GM18868 (cell line): Measurements from ENCODE around the gene MKNK2.
A peak's percentile ranks its signal among the peaks of the same experiment; 100 is the strongest.
"Not testable (repeated sequence)": the region's sequence is repeated elsewhere in the genome, so short reads cannot be mapped to it uniquely, and the experiment has no call there.

Experiments used
- ATAC-seq: cut with Tn5 transposase; IDR thresholded peaks from one replicate; pipeline ENCODE4 v1.9.1; 2021; ENCODE audit warnings: mild to moderate bottlenecking, moderate library complexity; ENCODE audit not compliant: unreplicated experiment

MKNK2 gene

DNA sequence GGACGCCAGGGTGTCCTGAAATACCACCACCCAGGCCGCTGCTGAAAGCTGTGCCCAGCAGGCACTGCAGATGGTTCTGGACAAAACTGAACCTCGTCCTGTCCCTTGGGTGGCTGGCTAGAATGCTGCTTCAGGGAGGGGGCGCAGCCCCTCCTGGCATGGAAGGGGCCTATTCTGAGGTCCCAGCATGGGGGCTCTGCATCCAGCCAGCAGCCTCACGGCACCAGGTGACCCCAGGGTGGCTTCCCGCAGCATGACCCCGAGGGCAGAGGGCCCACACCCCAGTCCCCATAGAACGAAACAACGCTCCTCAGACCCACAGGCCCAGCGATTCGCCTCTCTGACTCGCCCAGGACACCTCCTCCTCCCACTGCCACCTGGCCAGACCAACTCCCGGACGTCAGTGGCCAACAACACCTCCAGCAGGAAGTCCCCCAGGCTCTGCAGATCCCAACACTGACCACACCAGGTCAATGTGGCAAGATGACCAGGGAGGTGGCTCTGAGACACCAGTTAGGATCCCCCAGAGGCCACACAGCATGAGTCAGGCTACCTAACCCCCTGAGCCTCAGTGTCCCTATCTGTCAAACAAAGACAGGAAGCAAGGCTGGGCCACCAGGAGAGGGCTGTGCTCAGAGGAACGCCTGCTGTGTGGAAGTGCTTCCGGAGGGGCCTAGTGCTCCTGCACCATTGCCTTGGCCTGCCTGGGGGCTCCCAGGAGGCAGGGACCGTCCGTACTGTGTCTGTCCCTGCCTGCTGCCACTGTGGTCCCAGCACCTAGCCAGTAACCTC lies 6.1 kb downstream of the MKNK2 start:
- ATAC-seq = no peak

DNA sequence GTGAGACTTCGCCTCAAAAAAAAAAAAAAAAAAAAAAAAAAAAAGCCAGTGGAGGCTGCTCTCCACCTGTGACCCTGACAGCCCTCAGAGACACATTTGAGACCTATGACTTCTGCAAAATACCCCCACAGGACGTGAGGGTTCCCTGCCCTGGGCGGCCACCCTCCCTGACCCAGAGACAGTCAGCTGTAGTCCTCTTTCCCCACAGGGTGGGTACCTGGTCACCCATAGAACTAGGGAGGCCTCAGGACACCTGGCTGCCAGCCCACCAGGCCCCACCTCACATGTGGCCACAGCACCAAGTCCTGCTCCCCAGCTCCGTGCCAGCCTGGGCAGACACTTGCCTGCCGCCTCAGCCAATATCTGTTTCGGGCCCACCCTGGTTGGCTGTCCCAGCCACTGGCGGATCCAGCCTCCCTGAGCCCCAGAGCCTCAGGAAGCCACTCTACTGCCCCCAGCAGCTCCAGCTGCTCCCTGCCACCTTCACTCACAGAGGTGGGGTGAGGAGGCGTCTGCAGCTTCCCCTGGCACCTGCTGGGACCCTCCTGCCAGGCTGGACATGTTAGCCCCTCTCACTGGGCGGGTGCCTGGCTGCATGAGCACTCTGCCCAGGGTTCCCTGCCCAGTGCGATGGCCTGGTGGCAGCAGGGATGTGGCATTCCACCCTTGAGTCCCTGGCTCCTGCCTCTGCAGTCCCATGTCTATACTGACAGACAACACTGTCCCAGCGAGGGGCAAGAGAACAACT lies 6.9 kb downstream of the MKNK2 start:
- no peak for ATAC-seq

DNA sequence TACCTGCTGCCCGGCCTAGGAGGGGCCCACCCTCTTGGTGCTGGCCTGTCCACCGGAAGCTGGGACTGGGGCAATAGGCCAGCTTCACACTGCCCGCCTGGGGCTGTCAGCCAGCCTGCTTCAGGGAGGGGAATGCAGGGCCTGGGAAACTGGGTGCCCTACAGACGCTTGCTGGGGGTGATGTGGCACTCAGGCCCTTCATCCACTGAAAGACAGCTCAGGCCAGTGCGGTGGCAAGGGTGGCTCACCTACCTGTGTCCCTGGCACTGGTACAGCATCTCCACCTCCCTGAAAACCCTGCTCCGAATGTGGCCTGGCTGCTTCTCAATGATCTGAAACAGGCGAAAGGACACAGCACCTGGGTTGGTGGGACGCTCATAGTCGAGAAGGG lies 7.8 kb downstream of the MKNK2 start:
- ATAC-seq = no peak

DNA sequence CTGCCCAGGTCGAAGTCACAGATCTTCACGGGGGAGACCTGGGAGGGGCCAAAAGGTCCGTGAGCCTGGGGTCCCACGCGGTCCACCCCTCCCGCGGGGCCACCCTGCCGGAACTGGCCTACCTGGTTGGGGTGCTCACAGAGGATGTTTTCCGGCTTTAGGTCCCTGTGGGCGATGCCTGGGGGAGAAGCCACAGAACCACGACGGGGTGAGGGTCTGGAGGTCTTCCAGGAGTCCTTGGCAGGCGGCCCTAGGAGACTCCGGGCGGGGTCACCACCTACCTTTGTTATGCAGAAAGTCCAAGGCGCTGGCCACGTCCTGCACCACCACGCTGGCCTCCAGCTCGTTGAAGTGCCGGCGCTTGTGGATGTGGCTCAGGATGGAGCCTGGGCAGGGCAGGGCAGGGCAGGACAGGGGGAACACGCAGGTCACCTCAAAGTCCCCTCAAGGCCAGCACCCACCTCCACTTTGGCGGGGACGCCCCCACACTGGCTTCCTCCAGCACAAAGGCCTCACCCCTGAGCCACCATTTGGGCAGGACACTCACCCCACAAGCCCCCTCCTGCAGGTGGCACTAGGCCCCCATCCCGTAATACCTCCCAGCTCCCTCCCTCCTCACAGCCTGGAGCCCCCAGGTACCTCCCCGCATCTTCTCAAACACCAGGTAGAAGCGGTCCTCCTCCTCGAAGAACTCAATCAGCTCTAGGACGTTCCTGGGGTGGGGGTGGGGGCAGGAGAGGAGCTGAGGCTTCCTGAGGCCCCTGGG lies 8.4 kb downstream of the MKNK2 start:
- no peak for ATAC-seq

DNA sequence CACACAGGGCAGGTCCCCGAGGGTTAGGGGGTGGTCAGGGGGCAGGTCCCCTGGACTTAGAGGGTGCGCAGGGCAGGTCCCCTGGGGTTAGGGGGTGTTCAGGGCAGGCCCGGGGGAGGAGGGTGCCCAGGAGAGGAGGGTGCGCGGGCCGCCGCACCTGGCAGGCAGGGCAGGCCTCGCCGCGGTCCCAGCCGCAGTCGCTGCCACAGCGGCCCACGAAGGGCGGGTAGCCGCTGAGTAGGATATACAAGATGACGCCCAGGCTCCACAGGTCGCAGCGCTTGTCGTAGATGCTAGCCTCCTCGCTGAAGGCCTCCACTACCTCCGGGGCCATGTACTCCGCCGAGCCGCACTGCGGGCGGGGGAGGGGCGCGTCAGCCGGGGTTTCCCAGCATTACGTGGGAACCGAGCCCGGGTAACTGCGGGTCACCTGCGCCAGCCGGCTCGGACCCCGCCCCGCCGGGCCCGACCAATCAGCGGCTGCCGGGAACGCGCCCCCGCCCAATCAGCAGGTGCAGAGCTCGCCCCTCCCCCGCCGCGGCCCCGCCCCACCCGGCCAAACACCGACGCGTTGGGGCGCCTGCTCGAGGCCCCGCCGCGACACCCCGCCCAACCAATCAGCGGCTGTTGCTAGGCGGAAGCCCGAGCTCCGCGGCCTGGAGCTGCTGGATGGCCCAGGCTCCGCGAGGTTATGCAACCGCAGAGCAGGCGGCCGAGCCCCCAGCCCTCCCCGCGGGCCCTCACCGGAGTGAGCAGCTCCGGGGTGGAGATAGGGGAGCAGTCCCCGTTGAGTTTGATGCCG lies 9.2 kb downstream of the MKNK2 start:
- ATAC-seq = peak; percentile 69

DNA sequence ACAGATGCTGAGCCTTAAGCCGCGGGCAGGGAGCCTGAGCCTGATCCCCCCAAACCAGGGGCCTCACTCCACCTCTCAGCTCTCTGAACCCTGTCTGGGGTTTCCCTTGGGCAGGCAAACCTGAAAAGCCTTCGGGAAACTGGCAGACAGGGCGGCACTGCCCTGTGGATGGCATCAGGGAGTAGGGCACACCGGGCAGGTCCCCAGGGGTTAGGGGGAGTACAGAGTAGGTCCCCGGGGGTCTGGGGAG lies 9.7 kb downstream of the MKNK2 start:
- ATAC-seq = no peak

DNA sequence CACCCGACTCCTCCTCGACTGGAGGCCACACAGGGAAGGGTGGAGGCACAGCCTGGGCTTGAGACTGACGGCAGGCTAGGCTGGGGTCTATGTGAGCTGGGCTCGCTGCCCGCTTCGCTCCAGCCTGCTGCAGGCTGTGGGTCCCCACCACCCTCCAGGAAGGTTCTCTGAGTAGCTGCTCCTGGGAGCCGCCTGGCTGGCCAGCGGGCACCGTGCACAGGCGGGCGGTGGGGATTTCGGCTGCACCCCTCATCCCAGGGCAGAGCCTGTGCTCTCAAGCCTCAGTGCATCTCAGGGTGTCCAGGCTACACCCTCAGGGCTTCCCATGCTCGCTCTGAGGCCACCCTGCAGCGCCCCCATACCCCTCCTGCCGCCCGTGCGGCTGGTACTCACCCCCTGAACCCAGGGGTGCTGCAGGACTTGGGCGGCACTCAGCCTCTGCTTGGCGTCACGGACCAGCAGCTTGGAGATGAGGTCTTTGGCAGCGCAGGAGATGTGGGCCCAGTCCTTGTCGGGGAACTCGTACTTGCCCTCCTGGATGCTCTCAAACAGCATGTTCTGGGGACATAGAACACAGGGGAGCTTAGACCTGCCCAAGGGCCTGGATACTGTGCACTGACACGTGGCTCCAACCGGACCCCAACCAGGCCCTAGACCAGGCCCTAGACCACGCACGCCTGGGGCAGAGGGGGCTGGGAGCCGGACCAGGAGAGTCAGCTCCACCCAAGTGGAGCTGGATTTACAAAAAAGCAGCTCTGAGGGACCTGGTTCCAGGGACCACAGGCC lies 10.2 kb downstream of the MKNK2 start:
- no peak for ATAC-seq

DNA sequence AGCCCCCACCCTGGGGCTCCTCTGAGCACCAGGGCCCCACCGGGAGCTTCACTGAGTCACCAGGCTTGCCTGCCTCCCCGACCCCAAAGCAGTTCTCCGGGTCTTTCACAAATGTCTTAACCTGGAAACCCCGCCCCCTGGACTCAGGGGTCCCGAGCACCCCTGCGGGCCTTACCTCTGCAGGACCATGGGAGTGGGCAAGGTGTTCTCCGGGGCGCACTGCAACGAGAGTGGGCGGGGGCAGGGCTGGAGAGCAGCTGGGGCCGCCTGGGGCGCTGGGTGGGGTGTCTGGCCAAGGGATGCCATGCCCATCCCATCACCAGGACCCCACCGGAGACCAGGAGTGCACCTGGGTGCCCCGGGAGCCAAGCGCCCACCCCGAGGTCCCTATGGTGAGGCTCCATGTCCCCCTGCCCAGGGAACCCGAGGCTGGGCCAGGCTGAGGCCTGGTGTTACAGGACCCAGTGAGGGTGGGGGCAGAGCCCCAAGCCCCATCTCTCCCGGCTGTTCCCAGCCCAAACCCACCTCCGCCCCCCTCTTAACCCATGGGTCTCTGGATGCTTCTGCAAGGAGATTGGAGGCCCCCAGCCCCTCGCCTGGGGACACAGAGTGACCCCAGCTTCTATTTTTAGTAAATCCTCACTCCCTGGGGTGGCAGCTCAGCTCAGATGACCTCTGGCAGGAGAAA lies 10.9 kb downstream of the MKNK2 start:
- ATAC-seq = no peak

DNA sequence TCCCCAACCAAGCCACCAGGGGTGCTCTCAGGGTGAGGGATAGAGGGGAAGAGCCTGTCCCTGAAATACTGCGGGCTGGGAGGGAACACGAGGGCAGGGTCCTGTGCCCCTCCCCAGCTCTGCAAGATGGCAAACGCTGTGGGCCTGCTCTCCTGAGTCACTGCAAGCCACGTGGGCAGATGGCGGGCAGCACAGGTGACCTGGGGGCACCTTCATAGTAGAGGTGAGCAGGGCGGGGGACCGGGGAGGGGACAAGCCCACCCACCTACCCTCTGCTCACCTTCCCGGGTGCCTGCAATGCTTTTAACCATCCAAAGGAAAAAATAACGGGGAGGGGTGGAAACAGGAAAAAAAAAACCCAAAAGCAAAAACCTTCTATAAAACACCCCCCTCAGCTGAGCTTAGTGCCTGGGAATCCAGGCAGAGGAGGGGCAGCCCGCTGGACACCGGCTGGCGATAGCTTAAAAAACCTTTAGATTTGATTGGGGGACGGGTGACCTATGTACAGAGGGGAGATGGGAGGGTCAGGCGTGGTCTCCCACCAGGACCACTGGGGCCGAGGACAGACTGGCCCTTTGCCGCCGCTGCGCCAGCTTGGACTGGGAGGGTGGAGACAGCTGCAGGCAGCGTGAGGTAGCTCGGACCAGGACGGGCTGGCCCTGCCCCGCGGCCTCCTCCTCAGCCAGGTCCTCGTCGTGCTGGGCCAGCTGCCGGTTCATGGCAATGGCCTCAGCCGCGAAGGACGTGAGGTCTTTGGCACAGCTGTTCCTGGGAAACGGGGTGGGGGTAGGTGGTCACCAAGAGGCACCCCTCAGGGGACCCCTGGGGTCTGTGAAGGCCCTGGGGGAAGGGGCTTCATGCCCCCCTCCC lies 11.7 kb downstream of the MKNK2 start:
- ATAC-seq = no peak

DNA sequence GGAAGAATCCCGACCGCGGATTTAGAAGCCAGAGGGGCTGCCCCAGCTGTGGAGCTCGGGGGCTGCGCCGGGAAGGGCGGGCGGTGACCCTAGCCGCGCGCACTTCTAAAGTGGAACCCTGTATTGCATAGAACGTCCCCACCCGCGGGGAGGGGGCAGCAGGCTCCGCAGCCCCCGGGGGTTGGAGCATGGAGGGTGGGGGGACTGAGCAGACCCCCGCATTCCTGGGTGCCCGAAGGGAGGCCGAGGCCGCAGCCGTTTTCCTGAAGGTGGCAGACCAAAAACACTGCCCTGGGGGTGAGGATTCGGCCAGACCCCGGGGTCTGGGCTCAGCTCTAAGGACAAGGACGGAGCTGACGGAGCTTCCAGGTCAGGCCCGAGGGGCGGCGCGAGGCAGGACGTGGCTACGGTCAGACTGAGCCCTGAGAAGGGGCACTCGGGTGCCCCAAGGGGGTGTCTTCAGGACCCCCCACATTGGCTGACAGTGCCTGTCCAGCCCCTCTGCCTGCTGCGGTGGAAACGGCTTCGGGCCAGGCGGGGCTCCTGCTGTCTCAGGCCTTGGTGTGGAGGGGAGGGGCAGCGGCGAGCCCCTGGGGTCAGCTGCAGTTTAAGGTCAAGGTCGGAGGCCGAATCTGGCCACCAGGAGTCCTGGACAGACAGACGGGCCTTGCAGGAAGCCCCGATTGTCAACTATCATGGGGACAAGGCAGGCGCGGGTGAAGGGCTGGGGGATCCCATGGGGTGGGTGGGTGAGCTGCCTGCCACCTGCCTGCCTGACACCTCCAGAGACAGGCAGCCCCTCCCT lies 12.6 kb downstream of the MKNK2 start:
- no peak for ATAC-seq

DNA sequence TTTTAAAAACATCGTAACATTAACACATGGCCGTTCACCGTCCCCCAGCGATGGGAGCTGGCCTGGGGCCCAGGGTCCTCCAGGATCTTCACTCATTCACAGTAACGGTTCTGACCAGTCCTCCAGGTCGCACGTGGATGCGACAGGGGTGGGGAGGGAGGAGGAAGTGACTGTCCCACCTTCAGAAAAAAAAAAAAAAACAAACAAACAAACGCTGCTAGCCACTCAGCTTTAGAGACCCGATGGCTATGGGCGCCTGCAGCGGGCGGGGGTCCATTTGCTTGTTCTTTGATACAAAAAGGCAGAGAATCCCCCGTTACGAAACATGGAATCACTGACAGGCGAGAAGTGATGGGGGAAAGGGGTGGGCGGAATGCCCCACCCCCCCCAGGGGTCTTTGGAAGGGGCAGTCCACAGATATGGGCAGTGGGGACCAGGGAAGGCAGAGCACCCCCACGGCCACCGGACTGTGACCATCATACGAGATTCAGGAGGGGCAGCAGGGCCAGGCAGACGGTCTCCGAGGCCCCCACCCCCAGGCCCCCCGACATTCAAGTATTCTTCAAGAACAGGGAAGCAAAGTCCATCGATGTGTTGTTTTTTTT lies 13.3 kb downstream of the MKNK2 start:
- ATAC-seq = no peak

DNA sequence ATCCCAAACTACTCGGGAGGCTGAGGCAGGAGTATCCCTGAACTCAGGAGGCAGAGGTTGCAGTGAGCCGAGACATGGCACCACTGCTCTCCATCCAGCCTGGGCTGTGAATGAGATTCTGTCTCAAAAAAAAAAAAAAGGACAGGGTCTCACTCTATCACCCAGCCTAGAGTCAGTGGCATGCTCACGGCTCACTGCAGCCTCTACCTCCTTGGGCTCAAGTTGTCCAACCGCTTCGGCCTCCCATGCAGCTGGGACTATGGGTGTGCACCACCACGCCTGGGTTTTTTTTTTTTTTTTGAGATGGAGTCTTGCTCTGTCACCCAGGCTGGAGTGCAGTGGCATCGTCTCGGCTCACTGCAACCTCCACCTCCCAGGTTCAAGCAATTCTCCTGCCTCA lies 14.6 kb downstream of the MKNK2 start:
- ATAC-seq = no peak

DNA sequence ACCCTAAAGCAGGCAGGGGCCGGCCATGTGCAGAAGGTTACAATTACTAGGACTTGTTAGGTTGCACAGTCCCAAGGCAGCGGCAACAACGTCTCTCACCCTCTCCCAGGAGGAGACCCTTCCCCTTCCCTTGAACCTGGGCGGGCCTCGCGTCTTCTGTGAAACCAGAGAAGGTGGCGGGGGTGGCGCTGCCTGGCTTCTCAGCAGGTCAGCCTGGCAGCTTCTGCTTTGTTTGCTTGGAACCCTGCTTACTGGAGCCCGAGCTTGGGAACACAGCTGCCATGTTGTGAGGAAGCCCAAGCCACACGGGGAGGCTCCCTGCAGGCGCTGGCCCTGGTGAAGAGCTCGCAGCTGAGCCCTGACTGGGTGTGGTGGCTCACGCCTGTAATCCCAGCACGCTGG lies 15.5 kb downstream of the MKNK2 start:
- no peak for ATAC-seq

DNA sequence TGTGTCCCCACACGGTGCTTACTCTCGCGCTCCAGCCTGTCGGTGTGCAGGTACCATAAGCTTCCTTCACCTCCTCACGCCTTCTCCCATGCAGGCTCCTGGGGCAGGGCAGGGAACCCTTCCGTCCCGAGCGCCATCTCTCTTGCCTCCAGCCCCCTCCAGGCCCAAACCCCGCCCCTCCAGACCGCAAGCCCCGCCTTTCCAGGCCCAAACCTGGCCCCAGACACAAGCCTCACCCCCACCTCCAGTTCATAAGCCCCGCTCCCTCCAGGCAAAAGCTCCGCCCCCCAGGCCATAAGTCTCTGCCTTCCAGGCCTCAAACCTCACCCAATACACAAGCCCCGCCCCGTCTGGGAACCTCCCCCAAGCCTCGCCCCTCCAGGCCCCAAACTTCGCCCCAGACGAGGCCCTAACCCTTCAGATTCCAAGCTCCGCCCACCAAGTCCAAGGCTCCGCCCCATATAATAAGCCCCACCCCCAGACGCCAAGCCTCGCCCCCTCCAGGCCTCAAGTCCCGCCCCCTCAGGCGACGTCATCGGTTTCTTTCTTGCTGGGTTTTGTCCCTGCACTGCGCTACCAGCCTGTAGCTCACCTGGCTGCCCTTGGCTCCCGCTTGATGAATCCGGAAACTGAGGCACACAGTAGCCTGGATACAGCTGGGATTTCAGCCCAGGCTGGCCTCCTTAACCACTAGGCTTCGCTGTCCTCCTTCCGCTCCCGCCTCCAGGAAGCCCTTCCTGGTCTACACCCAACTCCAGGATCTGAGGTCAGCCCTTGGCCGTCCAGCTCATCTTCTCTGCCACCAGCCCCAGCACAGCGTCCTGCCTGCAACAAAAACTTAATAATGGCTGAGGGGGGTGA lies 16.1 kb downstream of the MKNK2 start:
- no peak for ATAC-seq

DNA sequence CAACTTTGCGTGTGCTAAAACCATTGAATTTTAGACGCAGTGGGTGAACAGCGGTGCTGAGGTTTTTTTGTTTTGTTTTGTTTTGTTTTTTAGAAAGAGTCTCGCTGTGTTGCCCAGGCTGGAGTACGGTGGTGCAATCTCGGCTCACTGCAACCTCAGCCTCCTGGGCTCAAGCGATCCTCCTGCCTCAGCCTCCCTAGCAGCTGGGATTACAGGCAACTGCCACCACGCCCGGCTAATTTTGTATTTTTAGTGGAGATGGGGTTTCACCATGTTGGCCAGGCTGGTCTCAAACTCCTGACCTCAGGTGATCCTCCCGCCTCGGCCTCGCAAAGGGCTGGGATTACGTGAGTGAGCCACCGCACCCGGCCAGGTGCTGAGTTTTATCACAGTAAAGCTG lies 16.8 kb downstream of the MKNK2 start:
- ATAC-seq = not testable (repeated sequence)

DNA sequence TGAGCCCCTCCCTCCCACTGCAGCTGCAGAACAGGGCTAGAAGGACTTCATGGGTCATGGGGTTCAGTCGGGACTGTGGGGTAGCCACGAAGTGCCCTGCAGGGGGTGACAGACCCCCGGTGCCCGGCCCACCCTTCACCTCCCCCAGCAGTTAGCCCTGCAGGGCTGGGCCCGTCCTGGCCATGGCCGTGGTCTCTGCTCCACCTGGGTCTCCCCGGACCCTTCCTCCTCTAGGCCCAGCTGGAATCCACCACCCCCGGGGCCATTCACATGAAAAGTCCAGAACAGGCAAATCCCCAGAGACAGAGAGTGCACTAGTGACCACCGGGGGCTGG lies 17.3 kb downstream of the MKNK2 start:
- no peak for ATAC-seq
